Eye (tissue), 1 donor: ENCODE measurements around the gene SPATA2L.

Experiments
- DNase-seq: peaks from one replicate; pipeline ENCODE4 v3.0.0-alpha.2; 2015

The SPATA2L gene

GRCh38 chr16:89653656-89654295 is 47.7 kb downstream of the SPATA2L start:
- no peak for DNase-seq

GRCh38 chr16:89651584-89651983 is 49.9 kb downstream of the SPATA2L start:
- DNase-seq, result no peak

GRCh38 chr16:89646906-89647305 is 54.6 kb downstream of the SPATA2L start:
- no peak for DNase-seq
